A549 (cell line): ENCODE results near the gene RPLP2. TPM values are rescaled to one million over a fixed set of nuclear protein-coding genes. Genes with fewer than 3 reads are reported as not detected.

Source experiments
- ATAC-seq, 2 experiments: fragments of 200-7000 bp in 1 of 2; fragments of >200 bp in 1 of 2; cut with Nextera tagmentation in 1 of 2; cut with Tn5 transposase in 1 of 2; 3 replicates each; pipeline versions ENCODE4 v1.8.0 to v1.9.1; 2018 to 2020; ENCODE audit warnings: mild to moderate bottlenecking in 1 of 2, moderate library complexity in 1 of 2
- CTCF ChIA-PET: fragments of 300-600 bp; sonication (Branson Sonifier 250); formaldehyde crosslinking; extraction: SDS; loops from one replicate; lab custom pipeline; 2021; ENCODE audit warnings: antibody characterized with exemption, inconsistent platforms; lab: Yijun Ruan, JAX
- POLR2A ChIA-PET: fragments of 350-600 bp; formaldehyde crosslinking; extraction: SDS; loops from one replicate; lab custom pipeline; 2021; ENCODE audit warnings: antibody characterized with exemption, inconsistent platforms; lab: Yijun Ruan, JAX
- DNase-seq, 2 experiments: peaks; one replicate each; pipeline versions ENCODE4 v3.0.0 to v3.0.0-alpha.2; 2011 to 2016; ENCODE audit warnings: low read depth in 1 of 2, low spot score in 1 of 2
- FAIRE-seq: peaks from 2 replicates; lab custom pipeline; 2011; peaks lifted over from hg19 to GRCh38; lab: Jason Lieb, UNC
- H3K27ac ChIP-seq, 2 experiments: fragments of >200 bp; sonication (Bioruptor Twin); formaldehyde crosslinking; 3 replicates each; pipeline ENCODE4 v1.5.1; 2016 to 2017
- H3K4me1 ChIP-seq: fragments of >200 bp; sonication (Bioruptor Twin); formaldehyde crosslinking; 3 replicates; pipeline ENCODE4 v1.6.1; 2016
- H3K4me2 ChIP-seq: fragments of >200 bp; sonication (Bioruptor Twin); formaldehyde crosslinking; 3 replicates; pipeline ENCODE4 v1.6.1; 2016
- H3K4me3 ChIP-seq: fragments of >200 bp; sonication (Bioruptor Twin); formaldehyde crosslinking; 3 replicates; pipeline ENCODE4 v1.5.1; 2016
- H3K9me3 ChIP-seq: fragments of >200 bp; sonication (Bioruptor Twin); formaldehyde crosslinking; 3 replicates; pipeline ENCODE4 v1.6.1; 2016
- BHLHE40 ChIP-seq: IDR thresholded peaks from 2 replicates; pipeline ENCODE4 v1.6.1; 2012; ENCODE audit warnings: low read depth, low read length, inconsistent platforms
- CBX8 ChIP-seq: fragments of 200-600 bp; sonication (generic); IDR thresholded peaks from 2 replicates; pipeline ENCODE4 v1.6.1; 2016
- FOSL2 ChIP-seq, 2 experiments: fragments of 450-650 bp in 1 of 2; fragments of >200 bp in 1 of 2; sonication (Bioruptor Twin) in 1 of 2; formaldehyde crosslinking; IDR thresholded peaks; 2 replicates each; pipeline versions ENCODE4 v1.5.0 to v1.6.1; 2016 to 2020; ENCODE audit warnings: mild to moderate bottlenecking in 1 of 2, moderate library complexity in 1 of 2
- HDAC2 ChIP-seq: fragments of 200-600 bp; sonication (generic); IDR thresholded peaks from 2 replicates; pipeline ENCODE4 v1.6.1; 2016
- JUN ChIP-seq, 2 experiments: fragments of >200 bp; sonication (Bioruptor Twin); formaldehyde crosslinking; IDR thresholded peaks; 2 replicates in 1 of 2; 3 replicates in 1 of 2; pipeline ENCODE4 v1.6.1; 2016 to 2017
- MYC ChIP-seq: IDR thresholded peaks from 2 replicates; pipeline ENCODE4 v1.6.1; 2012; ENCODE audit warnings: mild to moderate bottlenecking, inconsistent platforms, low read length, improper control_type of control experiment, borderline replicate concordance
- NR3C1 ChIP-seq: fragments of >200 bp; sonication (Bioruptor Twin); formaldehyde crosslinking; IDR thresholded peaks from 3 replicates; pipeline ENCODE4 v1.6.1; 2017
- PBX3 ChIP-seq: IDR thresholded peaks from 2 replicates; pipeline ENCODE4 v1.6.1; 2012
- POLR2AphosphoS2 ChIP-seq: conservative IDR thresholded peaks from 2 replicates; pipeline ENCODE4 v1.6.1; 2012; ENCODE audit warnings: low read length, improper control_type of control experiment, inconsistent platforms
- SMC3 ChIP-seq: fragments of >200 bp; sonication (Bioruptor Twin); formaldehyde crosslinking; IDR thresholded peaks from 3 replicates; pipeline ENCODE4 v1.6.1; 2018; ENCODE audit warnings: inconsistent platforms
- TFCP2L1 ChIP-seq: fragments of 250-450 bp; sonication (Bioruptor Pico); IDR thresholded peaks from 2 replicates; pipeline ENCODE4 v1.5.0; 2021; ENCODE audit warnings: mild to moderate bottlenecking
- ZNF302 ChIP-seq: fragments of 250-450 bp; sonication (Bioruptor Pico); IDR thresholded peaks from 2 replicates; pipeline ENCODE4 v1.9.0; 2021; ENCODE audit warnings: inconsistent platforms, mild to moderate bottlenecking, moderate library complexity
- WGBS: methylation state at CpG from one replicate; pipeline ENCODE4 v1.1.6; 2017; ENCODE audit errors: missing lambda C conversion rate; 5-methylcytosine and 5-hydroxymethylcytosine counted together
- polyA plus RNA-seq, 4 experiments: library from polyadenylated mRNA; depleted of rRNA in 3 of 4; stranded (reverse); fragments of >200 nt; fragmentation: RNase III in 1 of 4; extraction: RNeasy Plus Mini Kit Qiagen cat#74134 plus additional on column Dnase treatment in 1 of 4; gene quantifications; 2 replicates in 3 of 4; 3 replicates in 1 of 4; pipeline ENCODE4 v1.2.3, GENCODE V29; 2011 to 2017
- TF ChIP-seq, protein P1 (sequence below): fragments of 250-450 bp; sonication (Bioruptor Pico); IDR thresholded peaks from 2 replicates; pipeline ENCODE4 v1.5.0; 2020; ENCODE audit warnings: low read depth, mild to moderate bottlenecking, moderate library complexity
- TF ChIP-seq, protein P2 (sequence below): IDR thresholded peaks from 2 replicates; pipeline ENCODE4 v1.6.1; 2012; ENCODE audit warnings: low read depth, borderline replicate concordance

The RPLP2 gene
- polyA plus RNA-seq, 2 of the 4 experiments (the other 2 are of a cell fraction) = 1,493 to 2,508 TPM

DNA sequence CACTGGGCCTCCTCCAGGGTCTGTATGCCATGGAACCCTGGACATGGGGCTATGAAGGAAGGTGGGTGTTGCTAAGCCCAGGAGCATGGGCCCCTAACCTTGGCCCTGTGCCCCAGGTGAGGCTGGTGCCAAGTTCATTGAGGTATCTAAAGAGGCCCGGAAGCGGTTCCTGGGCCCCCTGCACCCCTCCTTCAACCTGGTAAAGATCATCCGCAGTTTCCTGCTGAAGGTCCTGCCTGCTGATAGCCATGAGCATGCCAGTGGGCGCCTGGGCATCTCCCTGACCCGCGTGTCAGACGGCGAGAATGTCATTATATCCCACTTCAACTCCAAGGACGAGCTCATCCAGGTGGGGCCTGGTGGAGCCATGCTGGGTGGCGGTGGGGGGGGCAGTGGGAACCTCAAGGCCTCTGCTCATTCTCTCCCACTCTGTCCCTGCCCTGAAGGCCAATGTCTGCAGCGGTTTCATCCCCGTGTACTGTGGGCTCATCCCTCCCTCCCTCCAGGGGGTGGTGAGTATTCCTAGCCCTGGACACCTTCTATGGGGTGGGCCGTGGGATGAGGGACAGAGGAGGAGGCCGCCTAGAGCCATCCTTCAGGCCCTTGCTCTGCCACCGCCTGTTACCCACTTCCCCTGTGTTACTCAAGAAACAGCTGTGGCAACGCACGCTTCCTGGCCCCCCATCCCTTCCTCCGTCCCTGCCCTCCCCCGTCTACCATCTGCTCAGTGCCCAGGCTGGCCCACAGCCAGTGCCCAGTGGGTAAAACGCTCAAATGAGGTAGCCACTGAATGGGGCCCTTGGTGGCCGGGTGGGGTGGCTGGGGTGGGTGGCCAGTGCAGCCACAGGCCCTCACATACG is 12.0 kb downstream of the RPLP2 start:
- peak overlapping the region; percentile 63 to 90; a peak in 5 of 6 replicates for H3K27ac ChIP-seq
- CTCF ChIA-PET = interaction anchor here (1.0 to 1.8 kb wide), 5 partner anchors 9 to 20 kb away, joined by 3 to 10 read pairs (median 4); partner anchors contain the start of gene CD151
- POLR2A ChIA-PET = interaction anchor here (0.7 to 1.2 kb wide), 3 partner anchors 12 to 13 kb away, joined by 3 to 4 read pairs (median 3); no protein-coding TSS in a partner anchor

DNA sequence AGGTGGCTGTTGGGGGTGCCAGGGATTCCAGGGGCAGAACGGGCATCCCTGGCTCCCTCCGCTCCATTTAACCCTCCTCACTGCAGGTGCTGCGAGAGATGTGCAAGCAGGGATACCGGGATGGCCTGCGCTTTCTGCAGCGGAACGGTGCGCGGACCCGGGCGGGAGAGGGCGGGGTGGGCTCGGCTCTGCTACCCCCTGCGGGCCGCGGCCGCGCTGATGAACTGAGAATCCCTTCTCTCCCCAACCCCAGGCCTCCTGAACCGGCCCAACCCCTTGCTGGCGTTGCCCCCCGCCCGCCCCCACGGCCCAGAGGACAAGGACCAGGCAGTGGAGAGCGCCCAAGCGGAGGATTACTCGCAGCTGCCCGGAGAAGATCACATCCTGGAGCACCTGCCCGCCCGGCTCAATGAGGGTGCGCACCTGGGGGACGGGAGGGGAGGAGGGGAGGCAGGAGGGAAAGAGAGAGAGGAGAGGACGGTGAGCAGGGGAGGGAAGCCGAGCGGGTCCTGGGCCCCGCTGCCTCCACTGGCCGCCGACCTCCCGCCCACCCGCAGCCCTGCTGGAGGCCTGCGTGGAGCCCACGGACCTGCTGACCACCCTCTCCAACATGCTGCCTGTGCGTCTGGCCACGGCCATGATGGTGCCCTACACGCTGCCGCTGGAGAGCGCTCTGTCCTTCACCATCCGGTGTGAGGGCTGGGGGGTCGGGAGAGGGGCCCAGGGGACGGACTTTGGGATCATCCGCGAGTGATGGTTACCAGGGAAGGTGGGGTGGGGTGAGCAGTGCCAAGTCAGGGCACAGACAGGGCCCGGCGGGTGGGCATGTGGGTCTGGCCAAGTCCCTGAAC is 13.9 kb downstream of the RPLP2 start:
- FAIRE-seq (no peak), ATAC-seq (no peak)
- WGBS = 94% methylated on average over 26 of the region's 53 CpGs
- H3K27ac ChIP-seq = no peak overlapping the region
- CTCF ChIA-PET = interaction anchor here (0.7 to 1.8 kb wide), 3 partner anchors 9 to 20 kb away, joined by 3 to 4 read pairs (median 4); partner anchors contain the start of gene CD151
- TF ChIP-seq PBX3 (peak; percentile 53; the same call in 1 of the 2 replicates), CBX8 (no peak), JUN (IDR thresholded peaks at IDR 0.05) (no peak)
- TF ChIP-seq, protein P1, sequence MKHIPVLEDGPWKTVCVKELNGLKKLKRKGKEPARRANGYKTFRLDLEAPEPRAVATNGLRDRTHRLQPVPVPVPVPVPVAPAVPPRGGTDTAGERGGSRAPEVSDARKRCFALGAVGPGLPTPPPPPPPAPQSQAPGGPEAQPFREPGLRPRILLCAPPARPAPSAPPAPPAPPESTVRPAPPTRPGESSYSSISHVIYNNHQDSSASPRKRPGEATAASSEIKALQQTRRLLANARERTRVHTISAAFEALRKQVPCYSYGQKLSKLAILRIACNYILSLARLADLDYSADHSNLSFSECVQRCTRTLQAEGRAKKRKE (CRISPR knock-in tag) = no peak
- TF ChIP-seq, all 56 proteins: peak for 1
- no peak for DNase-seq
- Histone ChIP-seq H3K9me3 (no peaks in the 10 kb centered on the region), H3K4me1 (peaks cover 61% of the 10 kb centered on the region), H3K4me2 (no peak overlapping the region), H3K4me3 (no peak overlapping the region)
- POLR2A ChIA-PET = interaction anchor here (1.6 kb wide), 1 partner anchor 11 kb away, joined by 4 read pairs; no protein-coding TSS in a partner anchor

More for the DNA sequence above, 12.0 kb downstream of the RPLP2 start:
- H3K4me1 ChIP-seq = peaks cover 56% of the 10 kb centered on the region
- FAIRE-seq (no peak), ATAC-seq (no peak), DNase-seq (no peak)
- WGBS = 82% methylated on average over 16 of the region's 22 CpGs
- H3K4me2 ChIP-seq = peak overlapping the region; percentile 97
- no peaks in the 10 kb centered on the region for H3K9me3 ChIP-seq
- TF ChIP-seq MYC (no peak), HDAC2 (no peak), PBX3 (0 out of 2 replicates have a peak, but pooled peaks have one; percentile 1), SMC3 (no peak), TFCP2L1 (CRISPR knock-in tag) (no peak), FOSL2 (IDR thresholded peaks at IDR 0.05) (no peak), FOSL2 (CRISPR knock-in tag; IDR thresholded peaks at IDR 0.05) (no peak), NR3C1 (no peak), ZNF302 (CRISPR knock-in tag) (no peak), POLR2AphosphoS2 (no peak), BHLHE40 (no peak), JUN (IDR thresholded peaks at IDR 0.05) (peak in 1 of 2 experiments; percentile 24; a peak in 1 of 5 replicates)
- TF ChIP-seq, protein P2, sequence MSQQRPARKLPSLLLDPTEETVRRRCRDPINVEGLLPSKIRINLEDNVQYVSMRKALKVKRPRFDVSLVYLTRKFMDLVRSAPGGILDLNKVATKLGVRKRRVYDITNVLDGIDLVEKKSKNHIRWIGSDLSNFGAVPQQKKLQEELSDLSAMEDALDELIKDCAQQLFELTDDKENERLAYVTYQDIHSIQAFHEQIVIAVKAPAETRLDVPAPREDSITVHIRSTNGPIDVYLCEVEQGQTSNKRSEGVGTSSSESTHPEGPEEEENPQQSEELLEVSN = no peak
- no peak overlapping the region for H3K4me3 ChIP-seq
